IMR-90 (cell line): ENCODE measurements around the gene FKBP11. TPM values are rescaled to one million over a fixed set of nuclear protein-coding genes. Genes with fewer than 3 reads are reported as not detected.

Experiments used
- ATAC-seq: fragments of 200-7000 bp; cut with Tn5 transposase; 2 replicates; pipeline ENCODE4 v1.9.1; 2020; ENCODE audit warnings: low read depth, mild to moderate bottlenecking, moderate library complexity
- BruUV-seq: library from RNA; stranded (reverse); fragments of 400-500 nt; replicated peaks from 2 replicates; lab custom pipeline; 2021; lab: Mats Ljungman, UMichigan
- CTCF ChIA-PET: fragments of 300-600 bp; formaldehyde crosslinking; extraction: SDS; loops from one replicate; lab custom pipeline; 2021; ENCODE audit warnings: antibody characterized with exemption; lab: Yijun Ruan, JAX
- POLR2A ChIA-PET: fragments of 300-600 bp; sonication (Branson Sonifier 250); formaldehyde crosslinking; loops from one replicate; lab custom pipeline; 2022; ENCODE audit warnings: antibody characterized with exemption; ENCODE audit not compliant: unreplicated experiment; lab: Charles Lee
- DNase-seq: peaks from one replicate; pipeline ENCODE4 v3.0.0; 2013
- H2AFZ ChIP-seq: replicated peaks from 2 replicates; pipeline ENCODE3; 2013; ENCODE audit warnings: low read length, mild to moderate bottlenecking; ENCODE audit not compliant: poor library complexity
- H2AK5ac ChIP-seq: 2 replicates; pipeline ENCODE4 v1.6.1; 2013; ENCODE audit warnings: low read depth, low read length, inconsistent platforms
- H2AK9ac ChIP-seq: replicated peaks from 2 replicates; pipeline ENCODE3; 2013; ENCODE audit warnings: mild to moderate bottlenecking, low read depth, low read length, moderate library complexity; ENCODE audit not compliant: poor library complexity
- H2BK120ac ChIP-seq: 2 replicates; pipeline ENCODE4 v1.6.1; 2013; ENCODE audit warnings: low read depth, low read length, inconsistent platforms
- H2BK15ac ChIP-seq: 3 replicates; pipeline ENCODE4 v1.6.1; 2013; ENCODE audit warnings: low read depth, low read length, inconsistent platforms
- H2BK20ac ChIP-seq: 2 replicates; pipeline ENCODE4 v1.6.1; 2013; ENCODE audit warnings: low read depth, mild to moderate bottlenecking, inconsistent platforms, low read length, moderate library complexity
- H2BK5ac ChIP-seq: 2 replicates; pipeline ENCODE4 v1.6.1; 2013; ENCODE audit warnings: mild to moderate bottlenecking, low read depth, low read length, inconsistent platforms; ENCODE audit not compliant: poor library complexity, severe bottlenecking
- H3K14ac ChIP-seq: replicated peaks from 2 replicates; pipeline ENCODE4 v1.6.1; 2013; ENCODE audit warnings: low read depth, low read length, inconsistent platforms
- H3K18ac ChIP-seq: 2 replicates; pipeline ENCODE4 v1.6.1; 2013; ENCODE audit warnings: low read depth, low read length, control low read depth
- H3K23ac ChIP-seq: 2 replicates; pipeline ENCODE4 v1.6.1; 2013; ENCODE audit warnings: low read depth, low read length, inconsistent platforms
- H3K27ac ChIP-seq: 2 replicates; pipeline ENCODE4 v1.5.1; 2013; ENCODE audit warnings: mild to moderate bottlenecking, control low read depth, low read length; ENCODE audit not compliant: insufficient read depth
- H3K27me3 ChIP-seq: 2 replicates; pipeline ENCODE4 v1.6.1; 2013; ENCODE audit warnings: low read length; ENCODE audit not compliant: control insufficient read depth, insufficient read depth
- H3K36me3 ChIP-seq: 2 replicates; pipeline ENCODE4 v1.6.1; 2013; ENCODE audit warnings: low read length, mixed read lengths; ENCODE audit not compliant: control insufficient read depth, insufficient read depth
- H3K4ac ChIP-seq: 2 replicates; pipeline ENCODE4 v1.6.1; 2013; ENCODE audit warnings: low read depth, low read length, inconsistent platforms
- H3K4me1 ChIP-seq: 2 replicates; pipeline ENCODE4 v1.6.1; 2013; ENCODE audit warnings: low read length, mixed read lengths; ENCODE audit not compliant: control insufficient read depth, insufficient read depth
- H3K4me2 ChIP-seq: 2 replicates; pipeline ENCODE4 v1.6.1; 2013; ENCODE audit warnings: low read depth, mild to moderate bottlenecking, control low read depth, low read length, moderate library complexity
- H3K4me3 ChIP-seq: 2 replicates; pipeline ENCODE4 v1.5.1; 2013; ENCODE audit warnings: low read depth, mild to moderate bottlenecking, control low read depth, low read length, moderate library complexity; ENCODE audit not compliant: insufficient read depth
- H3K56ac ChIP-seq: 2 replicates; pipeline ENCODE4 v1.6.1; 2013; ENCODE audit warnings: low read length, inconsistent platforms; ENCODE audit not compliant: insufficient read depth; ENCODE audit errors: extremely low read depth
- H3K79me1 ChIP-seq, 2 experiments: 2 replicates each; pipeline ENCODE4 v1.6.1; 2013; ENCODE audit warnings: low read length in 2 of 2, inconsistent platforms in 1 of 2, low read depth in 1 of 2
- H3K9ac ChIP-seq: 2 replicates; pipeline ENCODE4 v1.6.1; 2013; ENCODE audit warnings: low read depth, low read length, control low read depth
- H3K9me1 ChIP-seq: 2 replicates; pipeline ENCODE4 v1.6.1; 2013; ENCODE audit warnings: low read length, inconsistent platforms; ENCODE audit not compliant: insufficient read depth
- H3K9me3 ChIP-seq: 2 replicates; pipeline ENCODE4 v1.6.1; 2013; ENCODE audit warnings: low read length; ENCODE audit not compliant: control insufficient read depth, insufficient read depth
- H4K20me1 ChIP-seq: 2 replicates; pipeline ENCODE4 v1.6.1; 2013; ENCODE audit warnings: low read length, inconsistent platforms; ENCODE audit not compliant: insufficient read depth
- H4K5ac ChIP-seq: 2 replicates; pipeline ENCODE4 v1.6.1; 2013; ENCODE audit warnings: mild to moderate bottlenecking, low read depth, low read length, control low read depth
- H4K8ac ChIP-seq, 2 experiments: 2 replicates each; pipeline ENCODE4 v1.6.1; 2013; ENCODE audit warnings: low read depth in 2 of 2, low read length in 2 of 2, control low read depth in 1 of 2, inconsistent platforms in 1 of 2
- H4K91ac ChIP-seq: 2 replicates; pipeline ENCODE4 v1.6.1; 2013; ENCODE audit warnings: low read depth, low read length, inconsistent platforms; ENCODE audit not compliant: insufficient read depth
- CHD1 ChIP-seq: IDR thresholded peaks from 2 replicates; pipeline ENCODE4 v1.6.1; 2012; ENCODE audit warnings: low read depth, low read length, improper control_type of control experiment
- FOS ChIP-seq: fragments of 150-350 bp; IDR thresholded peaks from 2 replicates; pipeline ENCODE4 v1.6.1; 2016; ENCODE audit warnings: low read depth, low read length
- MAFK ChIP-seq: IDR thresholded peaks from 2 replicates; pipeline ENCODE4 v1.6.1; 2012; ENCODE audit warnings: low read depth, low read length, improper control_type of control experiment
- NFE2L2 ChIP-seq: fragments of 150-350 bp; IDR thresholded peaks from 2 replicates; pipeline ENCODE4 v1.6.1; 2016; ENCODE audit warnings: low read depth, mild to moderate bottlenecking, low read length
- RFX5 ChIP-seq: IDR thresholded peaks from 2 replicates; pipeline ENCODE4 v1.8.0; 2012; ENCODE audit warnings: low read depth, mild to moderate bottlenecking, low read length, moderate library complexity
- WGBS, 2 experiments: methylation state at CpG; one replicate each; pipeline versions ENCODE4 v1.1.5 to v1.1.7; 2013; ENCODE audit warnings: missing lambda C conversion rate in 2 of 2; ENCODE audit not compliant: insufficient read length in 1 of 2; ENCODE audit errors: extremely low coverage in 2 of 2; 5-methylcytosine and 5-hydroxymethylcytosine counted together
- dilution Hi-C: fragments of 300-500 bp; cut with HindIII; formaldehyde crosslinking; loops from one replicate; pipeline ENCODE4 v1.14.3; 2018; ENCODE audit warnings: low sequenced_read_pairs; ENCODE audit not compliant: unreplicated experiment
- in situ Hi-C: fragments of 300-500 bp; cut with MboI; formaldehyde crosslinking; loops from 3 replicates; pipeline ENCODE4 v1.14.3; 2019; ENCODE audit warnings: low sequenced_read_pairs, inconsistent platforms, mixed read lengths
- intact Hi-C: fragments of 100-400 bp; cut with micrococcal nuclease; formaldehyde crosslinking; loops from 2 replicates; pipeline ENCODE4 v1.10.0; 2022
- polyA plus RNA-seq, 3 experiments: library from polyadenylated mRNA; depleted of rRNA; stranded (reverse); fragments of >200 nt; gene quantifications; 2 replicates each; pipeline ENCODE4 v1.2.3, GENCODE V29; 2012; ENCODE audit warnings: low replicate concordance in 1 of 3
- total RNA-seq: library from RNA; depleted of rRNA; stranded (reverse); fragments of >200 nt; gene quantifications from 2 replicates; pipeline ENCODE4 v1.2.3, GENCODE V29; 2012
- TF ChIP-seq, protein P1 (sequence below): conservative IDR thresholded peaks from 2 replicates; pipeline ENCODE4 v1.5.1; 2012; ENCODE audit warnings: mild to moderate bottlenecking, low read depth, low read length, improper control_type of control experiment
- TF ChIP-seq, protein P2 (sequence below): fragments of 150-350 bp; IDR thresholded peaks from 2 replicates; pipeline ENCODE4 v1.6.1; 2017; ENCODE audit warnings: mild to moderate bottlenecking, antibody characterized with exemption, low read length, low read depth

FKBP11 gene
- total and polyA plus RNA-seq, 2 of the 4 experiments (the other 2 are of a cell fraction), result 5.0 to 40.0 TPM

DNA sequence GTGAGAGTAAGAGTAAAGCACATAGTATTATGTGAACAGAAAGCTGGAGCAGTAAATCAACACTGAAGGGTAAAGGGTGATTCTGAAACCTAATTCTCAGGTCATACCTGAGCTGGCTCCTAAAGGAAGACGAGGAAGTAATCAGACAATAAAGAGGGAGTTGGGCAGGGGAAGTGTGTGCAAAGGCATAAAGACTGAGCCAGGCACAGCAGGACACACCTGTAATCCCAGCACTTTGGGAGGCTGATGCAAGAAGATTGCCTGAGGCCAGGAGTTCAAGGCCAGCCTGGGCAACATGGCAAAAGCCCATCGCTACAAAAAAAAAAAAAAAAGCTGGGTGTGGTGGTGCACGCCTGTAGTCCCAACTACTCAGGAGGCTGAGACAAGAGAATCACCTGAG is 22.4 kb upstream of the FKBP11 start:
- Histone ChIP-seq H2BK5ac (no peak overlapping the region), H3K56ac (no peak overlapping the region), H3K4ac (no peak overlapping the region), H4K20me1 (peaks cover 88% of the 10 kb centered on the region), H2BK20ac (no peak overlapping the region), H3K27me3 (no peaks in the 10 kb centered on the region), H2AFZ (no peak overlapping the region), H3K23ac (no peak overlapping the region), H3K4me1 (peaks cover 6% of the 10 kb centered on the region), H4K91ac (no peak overlapping the region), H2AK5ac (no peak overlapping the region), H3K79me1 (peaks cover 42 to 82% of the 10 kb centered on the region in 2 experiments), H3K9ac (no peak overlapping the region), H3K14ac (no peak overlapping the region), H3K9me1 (peaks cover 19% of the 10 kb centered on the region; the same call in 1 of the 2 replicates), H3K36me3 (peaks cover 5% of the 10 kb centered on the region), H2BK120ac (no peak overlapping the region), H3K18ac (no peak overlapping the region), H3K27ac (no peak overlapping the region), H4K5ac (no peak overlapping the region), H2AK9ac (no peak overlapping the region), H3K4me2 (no peak overlapping the region), H3K4me3 (no peak overlapping the region), H3K9me3 (no peaks in the 10 kb centered on the region), H2BK15ac (no peak overlapping the region), H4K8ac (no peak overlapping the region)
- no peak for TF ChIP-seq MAFK
- TF ChIP-seq, protein P1, sequence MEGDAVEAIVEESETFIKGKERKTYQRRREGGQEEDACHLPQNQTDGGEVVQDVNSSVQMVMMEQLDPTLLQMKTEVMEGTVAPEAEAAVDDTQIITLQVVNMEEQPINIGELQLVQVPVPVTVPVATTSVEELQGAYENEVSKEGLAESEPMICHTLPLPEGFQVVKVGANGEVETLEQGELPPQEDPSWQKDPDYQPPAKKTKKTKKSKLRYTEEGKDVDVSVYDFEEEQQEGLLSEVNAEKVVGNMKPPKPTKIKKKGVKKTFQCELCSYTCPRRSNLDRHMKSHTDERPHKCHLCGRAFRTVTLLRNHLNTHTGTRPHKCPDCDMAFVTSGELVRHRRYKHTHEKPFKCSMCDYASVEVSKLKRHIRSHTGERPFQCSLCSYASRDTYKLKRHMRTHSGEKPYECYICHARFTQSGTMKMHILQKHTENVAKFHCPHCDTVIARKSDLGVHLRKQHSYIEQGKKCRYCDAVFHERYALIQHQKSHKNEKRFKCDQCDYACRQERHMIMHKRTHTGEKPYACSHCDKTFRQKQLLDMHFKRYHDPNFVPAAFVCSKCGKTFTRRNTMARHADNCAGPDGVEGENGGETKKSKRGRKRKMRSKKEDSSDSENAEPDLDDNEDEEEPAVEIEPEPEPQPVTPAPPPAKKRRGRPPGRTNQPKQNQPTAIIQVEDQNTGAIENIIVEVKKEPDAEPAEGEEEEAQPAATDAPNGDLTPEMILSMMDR, result no peak
- TF ChIP-seq NFE2L2, result no peak
- TF ChIP-seq, protein P2, sequence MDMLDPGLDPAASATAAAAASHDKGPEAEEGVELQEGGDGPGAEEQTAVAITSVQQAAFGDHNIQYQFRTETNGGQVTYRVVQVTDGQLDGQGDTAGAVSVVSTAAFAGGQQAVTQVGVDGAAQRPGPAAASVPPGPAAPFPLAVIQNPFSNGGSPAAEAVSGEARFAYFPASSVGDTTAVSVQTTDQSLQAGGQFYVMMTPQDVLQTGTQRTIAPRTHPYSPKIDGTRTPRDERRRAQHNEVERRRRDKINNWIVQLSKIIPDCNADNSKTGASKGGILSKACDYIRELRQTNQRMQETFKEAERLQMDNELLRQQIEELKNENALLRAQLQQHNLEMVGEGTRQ, result no peak
- no peak for TF ChIP-seq CHD1
- no peak for TF ChIP-seq RFX5
- no peak for TF ChIP-seq FOS
- CTCF ChIA-PET, result no interaction called here
- in situ Hi-C loops, result no loop called here
- DNase-seq (no peak), ATAC-seq (no peak)
- dilution Hi-C loops, result no loop called here
- no TSS peak for BruUV-seq
- WGBS, 2 experiments, result 100% methylated on average over 2 of the region's 3 CpGs; no CpG with 5 or more reads in 1 of the 2 experiments
- intact Hi-C loops, result no loop called here
- POLR2A ChIA-PET, result interaction anchor here (0.6 kb wide), 1 partner anchor 59 kb away, joined by 6 read pairs; no protein-coding TSS in a partner anchor
